Right lobe of liver (tissue), 4 donors: ENCODE data around the gene C18orf63.

Source experiments
- CTCF ChIP-seq, 4 donors: fragments of 200-600 bp in 3 of 4; fragments of 450-650 bp in 1 of 4; IDR thresholded peaks; one replicate each; pipeline versions ENCODE4 v1.5.1 to v1.8.0; 2016 to 2022; ENCODE audit warnings: antibody characterized with exemption in 4 of 4, mild to moderate bottlenecking in 2 of 4
- POLR2A ChIP-seq: fragments of 450-650 bp; IDR thresholded peaks from one replicate; pipeline ENCODE4 v1.6.1; 2017; ENCODE audit warnings: antibody characterized with exemption, mild to moderate bottlenecking
- donor health status: DM: no; HTN: no; CAD: no.
- donor health status: DM: no; HTN: no; CAD: no.
- donor health status: DM: no; HTN: yes; CAD: no.

- TF ChIP-seq CTCF (IDR thresholded peaks at IDR 0.05) (no peak), POLR2A (no peak)
These were observed 38.3 kb upstream of the C18orf63 start for GRCh38 chr18:74277296-74277695.
